GM18520 (cell line): ENCODE measurements around the gene PSMC3.
A peak's percentile ranks its signal among the peaks of the same experiment; 100 is the strongest.
"Not testable (repeated sequence)": the region's sequence is repeated elsewhere in the genome, so short reads cannot be mapped to it uniquely, and the experiment has no call there.

Source experiments
- ATAC-seq: cut with Tn5 transposase; IDR thresholded peaks from one replicate; pipeline ENCODE4 v1.9.1; 2021; ENCODE audit not compliant: unreplicated experiment

Gene PSMC3

GRCh38 chr11:47426062-47426956 is at the start of gene PSMC3:
TSS of gene PSMC3 (minus strand) at chr11:47426439. CDS start at chr11:47426279, 160 bp downstream.
- ATAC-seq = peak; percentile 87

GRCh38 chr11:47470671-47471070 is 44.4 kb upstream of the PSMC3 start:
- no peak for ATAC-seq

GRCh38 chr11:47469361-47470179 is 43.3 kb upstream of the PSMC3 start:
- no peak for ATAC-seq

GRCh38 chr11:47468598-47469214 is 42.5 kb upstream of the PSMC3 start:
- ATAC-seq = no peak

- no peak for ATAC-seq
Observed at GRCh38 chr11:47467357-47467756, 41.1 kb upstream of the PSMC3 start.

GRCh38 chr11:47466701-47467250 is 40.5 kb upstream of the PSMC3 start:
- no peak for ATAC-seq

GRCh38 chr11:47466201-47466600 is 40.0 kb upstream of the PSMC3 start:
- no peak for ATAC-seq

GRCh38 chr11:47464483-47464882 is 38.2 kb upstream of the PSMC3 start:
- no peak for ATAC-seq

- ATAC-seq = no peak
Observed at GRCh38 chr11:47461876-47462275, 35.6 kb upstream of the PSMC3 start.

- ATAC-seq = no peak
Observed at GRCh38 chr11:47460571-47461235, 34.5 kb upstream of the PSMC3 start.

GRCh38 chr11:47454258-47454671 is 28.0 kb upstream of the PSMC3 start:
- ATAC-seq = not testable (repeated sequence)

- ATAC-seq = no peak
Observed at GRCh38 chr11:47453365-47453764, 27.1 kb upstream of the PSMC3 start.

GRCh38 chr11:47451990-47452389 is 25.8 kb upstream of the PSMC3 start:
- no peak for ATAC-seq

GRCh38 chr11:47451436-47451835 is 25.2 kb upstream of the PSMC3 start:
- ATAC-seq = no peak

- no peak for ATAC-seq
Observed at GRCh38 chr11:47449541-47449940, 23.3 kb upstream of the PSMC3 start.

- ATAC-seq = no peak
Observed at GRCh38 chr11:47448566-47449427, 22.6 kb upstream of the PSMC3 start, which contains the start of gene RAPSN. TSS of gene RAPSN (minus strand) at chr11:47449136. CDS start at chr11:47448964, 172 bp downstream.

- no peak for ATAC-seq
Observed at GRCh38 chr11:47447906-47448305, 21.7 kb upstream of the PSMC3 start.

- no peak for ATAC-seq
Observed at GRCh38 chr11:47446833-47447232, 20.6 kb upstream of the PSMC3 start.

- ATAC-seq = no peak
Observed at GRCh38 chr11:47445840-47446239, 19.6 kb upstream of the PSMC3 start.

- ATAC-seq = no peak
Observed at GRCh38 chr11:47443817-47444216, 17.6 kb upstream of the PSMC3 start.
